Dendritic cell treated with granulocyte-macrophage colony-stimulating factor and Interleukin-4, amounts not matched to agents 40 ng/mL and 50 ng/mL, for 4 days (primary cell): ENCODE measurements around the gene ST6GALNAC5.
"Not testable (repeated sequence)": the region's sequence is repeated elsewhere in the genome, so short reads cannot be mapped to it uniquely, and the experiment has no call there.

Source experiments
- H3K27ac Mint-ChIP-seq: one replicate; pipeline ENCODE4 v1.8.0; 2022; ENCODE audit warnings: mild to moderate bottlenecking, mixed read lengths
- H3K27me3 Mint-ChIP-seq: one replicate; pipeline ENCODE4 v1.8.0; 2022; ENCODE audit warnings: mild to moderate bottlenecking, mixed read lengths
- H3K36me3 Mint-ChIP-seq: one replicate; pipeline ENCODE4 v1.8.0; 2022; ENCODE audit warnings: low read depth, mixed read lengths
- H3K4me1 Mint-ChIP-seq: one replicate; pipeline ENCODE4 v1.8.0; 2022; ENCODE audit warnings: low read depth, mixed read lengths
- H3K4me3 Mint-ChIP-seq: one replicate; pipeline ENCODE4 v1.8.0; 2022; ENCODE audit warnings: mild to moderate bottlenecking, moderate library complexity, mixed read lengths
- H3K9me3 Mint-ChIP-seq: one replicate; pipeline ENCODE4 v1.8.0; 2022; ENCODE audit warnings: mixed read lengths
- intact Hi-C: fragments of 100-400 bp; cut with micrococcal nuclease; formaldehyde crosslinking; loops from one replicate; pipeline ENCODE4 v1.15.0; 2022

Gene ST6GALNAC5

DNA sequence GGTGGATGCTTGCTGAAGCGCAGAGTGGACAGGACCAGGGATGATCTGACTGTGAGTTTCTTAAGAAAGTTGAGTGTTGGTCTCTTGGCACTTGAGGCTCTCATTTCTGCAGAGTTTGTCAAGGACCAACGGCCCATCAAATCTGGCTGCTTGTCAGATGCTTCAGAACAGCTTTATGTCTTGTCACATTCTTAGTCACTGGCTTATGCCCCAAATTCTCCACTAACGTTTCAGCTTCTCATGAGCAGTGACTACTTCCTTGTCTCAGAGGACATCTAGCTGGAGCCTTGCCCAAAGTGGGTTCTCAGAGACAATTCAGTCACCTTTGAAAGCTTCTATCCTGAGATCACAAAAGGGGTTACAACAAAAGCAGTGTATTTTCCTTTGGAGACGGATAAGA, 92.3 kb downstream of the ST6GALNAC5 start:
- intact Hi-C loops, result no loop called here
- Mint-ChIP-seq H3K27me3 (no peaks in the 10 kb centered on the region), H3K36me3 (no peaks in the 10 kb centered on the region), H3K27ac (no peak overlapping the region), H3K4me1 (no peaks in the 10 kb centered on the region), H3K4me3 (no peak overlapping the region), H3K9me3 (no peaks in the 10 kb centered on the region)

DNA sequence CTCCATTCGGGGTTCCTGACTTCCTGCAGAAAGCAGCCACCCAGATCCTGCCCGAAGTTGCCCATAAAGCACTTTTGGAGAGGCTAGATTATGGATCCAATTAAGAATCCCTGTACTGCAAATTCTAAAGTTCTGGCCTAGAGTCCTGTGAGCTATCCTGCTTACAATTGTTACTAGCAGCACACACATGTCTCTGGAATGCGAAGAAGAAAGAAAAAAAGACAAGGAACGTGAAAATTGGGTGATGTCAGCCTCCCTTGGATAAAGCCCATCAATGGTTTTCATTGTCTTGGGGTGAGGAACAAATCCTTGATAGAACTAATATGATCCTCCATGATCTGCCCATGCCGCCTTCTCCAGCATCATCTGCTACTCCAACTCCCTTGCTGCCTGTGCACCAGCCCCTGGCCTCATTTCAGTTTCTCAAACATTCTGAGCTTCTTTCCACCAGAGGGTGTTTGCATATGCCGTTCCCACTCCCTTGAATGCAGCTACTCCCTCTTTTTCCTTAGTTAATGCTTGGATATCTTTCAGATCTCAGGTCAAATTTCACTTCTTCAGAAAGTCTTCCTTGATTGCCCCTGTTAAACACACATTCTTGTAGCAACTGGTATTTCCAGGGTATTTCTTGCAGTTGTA, 94.0 kb downstream of the ST6GALNAC5 start:
- Mint-ChIP-seq H3K27me3 (no peaks in the 10 kb centered on the region), H3K4me3 (no peak overlapping the region), H3K27ac (no peak overlapping the region), H3K4me1 (no peaks in the 10 kb centered on the region), H3K36me3 (no peaks in the 10 kb centered on the region), H3K9me3 (no peaks in the 10 kb centered on the region)
- intact Hi-C loops, result no loop called here

DNA sequence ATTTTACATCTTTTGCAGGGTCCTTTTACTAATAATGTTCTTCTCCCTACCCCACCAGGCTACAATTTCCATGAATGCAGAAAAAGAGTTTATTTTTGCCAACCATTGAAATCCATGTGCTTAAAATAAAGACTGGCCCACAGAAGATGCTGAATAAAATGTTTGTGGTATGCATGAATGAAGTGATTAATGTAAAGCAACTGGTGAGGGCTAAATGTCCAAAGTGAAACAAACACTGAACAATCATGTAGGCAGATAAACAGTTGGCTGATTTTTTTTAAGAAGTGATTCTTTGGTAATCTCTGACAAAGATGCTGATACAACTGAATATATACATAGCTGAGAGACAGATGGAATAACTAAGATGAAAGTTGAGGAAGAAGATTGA, 94.5 kb downstream of the ST6GALNAC5 start:
- intact Hi-C loops, result no loop called here
- Mint-ChIP-seq H3K4me1 (no peaks in the 10 kb centered on the region), H3K9me3 (no peaks in the 10 kb centered on the region), H3K36me3 (no peaks in the 10 kb centered on the region), H3K4me3 (no peak overlapping the region), H3K27me3 (no peaks in the 10 kb centered on the region), H3K27ac (no peak overlapping the region)

DNA sequence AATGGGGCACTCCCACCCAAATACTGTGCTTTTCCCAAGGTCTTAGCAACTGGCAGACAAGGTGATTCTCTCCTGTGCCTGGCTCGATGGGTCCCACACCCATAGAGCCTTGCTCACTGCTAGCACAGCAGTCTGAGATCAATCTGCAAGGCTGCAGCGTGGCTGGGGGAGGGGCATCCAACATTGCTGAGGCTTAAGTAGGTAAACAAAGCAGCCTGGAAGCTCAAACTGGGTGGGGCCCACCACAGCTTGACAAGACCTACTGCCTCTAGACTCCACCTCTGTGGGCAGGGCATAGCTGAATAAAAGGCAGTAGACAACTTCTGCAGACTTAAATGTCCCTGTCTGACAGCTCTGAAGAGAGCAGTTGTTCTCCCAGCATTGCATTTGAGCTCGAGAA, 114.0 kb downstream of the ST6GALNAC5 start:
- H3K27me3 Mint-ChIP-seq, H3K27ac Mint-ChIP-seq, H3K36me3 Mint-ChIP-seq, H3K4me1 Mint-ChIP-seq, H3K4me3 Mint-ChIP-seq, intact Hi-C loops: not testable (repeated sequence)
- H3K9me3 Mint-ChIP-seq, result peaks cover 50% of the 10 kb centered on the region

DNA sequence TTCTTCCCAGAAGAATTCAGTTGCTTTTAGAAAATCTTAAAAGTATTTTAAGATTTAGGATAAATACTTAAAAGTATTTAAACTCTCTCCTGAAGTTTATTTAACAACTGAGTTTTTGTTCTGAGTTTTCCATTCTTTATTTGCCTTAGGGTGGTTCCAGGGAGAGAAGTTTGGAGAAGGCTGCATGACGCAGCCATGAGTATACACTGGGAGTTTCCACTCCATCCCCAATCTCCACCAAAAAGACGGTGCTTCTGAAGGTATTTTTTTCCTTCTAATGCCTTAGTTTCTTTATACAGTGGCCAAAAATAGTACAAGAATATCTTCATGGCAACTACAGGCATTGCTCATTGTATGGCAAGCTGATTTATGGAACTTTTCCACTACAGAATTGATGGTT, 122.7 kb downstream of the ST6GALNAC5 start:
- Mint-ChIP-seq H3K4me1 (no peaks in the 10 kb centered on the region), H3K27ac (no peak overlapping the region), H3K36me3 (no peaks in the 10 kb centered on the region), H3K4me3 (no peak overlapping the region), H3K9me3 (peaks cover 4% of the 10 kb centered on the region), H3K27me3 (no peaks in the 10 kb centered on the region)
- intact Hi-C loops, result no loop called here

DNA sequence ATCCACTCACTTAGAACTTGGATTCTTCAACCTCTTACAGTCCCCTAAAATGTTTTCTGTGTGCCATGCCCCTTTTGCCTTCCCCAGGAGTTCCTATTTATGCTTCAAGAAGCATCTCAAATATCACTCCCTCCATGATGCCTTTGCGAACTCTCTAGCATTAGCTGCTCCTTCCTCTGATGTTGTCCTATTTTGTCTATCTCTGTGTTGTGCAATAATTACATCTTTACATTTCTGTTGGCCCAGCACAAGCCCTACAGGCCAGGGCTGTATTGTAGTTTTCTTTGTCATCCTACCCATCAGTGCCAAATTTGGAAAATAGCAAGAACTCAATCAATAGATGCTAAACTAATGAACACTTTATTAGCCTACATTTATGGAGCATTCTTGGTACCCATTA, 125.8 kb downstream of the ST6GALNAC5 start:
- H3K27me3 Mint-ChIP-seq, result no peaks in the 10 kb centered on the region
- no peaks in the 10 kb centered on the region for H3K36me3 Mint-ChIP-seq
- no peak overlapping the region for H3K4me3 Mint-ChIP-seq
- intact Hi-C loops, result no loop called here
- no peaks in the 10 kb centered on the region for H3K9me3 Mint-ChIP-seq
- no peak overlapping the region for H3K27ac Mint-ChIP-seq
- H3K4me1 Mint-ChIP-seq, result no peaks in the 10 kb centered on the region

DNA sequence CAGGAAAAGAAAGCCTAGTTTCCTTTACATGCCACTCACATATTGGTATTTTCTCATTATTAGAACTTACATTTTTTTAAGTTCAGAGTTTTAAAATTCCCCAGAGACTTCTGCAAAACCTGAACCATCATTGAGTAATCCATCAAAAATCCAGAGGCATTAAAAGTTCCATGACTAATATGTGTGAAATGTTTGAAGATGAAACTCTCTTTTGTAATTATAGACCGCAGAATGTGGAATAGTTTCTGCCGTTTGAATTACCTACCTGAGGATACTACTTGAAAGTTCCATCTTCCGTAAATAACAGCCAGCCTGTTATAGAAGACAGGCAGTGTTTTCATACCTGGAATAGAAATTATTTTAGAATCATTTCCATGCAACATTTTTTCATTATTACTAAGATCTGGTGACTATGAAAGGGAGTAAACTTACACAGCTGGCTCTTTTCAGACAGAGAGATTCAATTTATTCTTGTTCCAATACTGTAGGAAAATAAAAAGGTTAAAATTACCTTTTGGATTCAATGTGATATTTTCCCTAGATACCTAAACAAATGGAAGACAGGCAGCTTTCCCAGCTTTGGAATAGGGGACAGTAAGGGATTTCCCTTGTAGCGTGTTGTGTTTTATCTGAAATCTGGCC, 131.4 kb downstream of the ST6GALNAC5 start:
- peaks cover 7% of the 10 kb centered on the region for H3K9me3 Mint-ChIP-seq
- no peak overlapping the region for H3K27ac Mint-ChIP-seq
- intact Hi-C loops, result no loop called here
- no peak overlapping the region for H3K4me3 Mint-ChIP-seq
- H3K4me1 Mint-ChIP-seq, result no peaks in the 10 kb centered on the region
- H3K36me3 Mint-ChIP-seq, result no peaks in the 10 kb centered on the region
- H3K27me3 Mint-ChIP-seq, result no peaks in the 10 kb centered on the region

DNA sequence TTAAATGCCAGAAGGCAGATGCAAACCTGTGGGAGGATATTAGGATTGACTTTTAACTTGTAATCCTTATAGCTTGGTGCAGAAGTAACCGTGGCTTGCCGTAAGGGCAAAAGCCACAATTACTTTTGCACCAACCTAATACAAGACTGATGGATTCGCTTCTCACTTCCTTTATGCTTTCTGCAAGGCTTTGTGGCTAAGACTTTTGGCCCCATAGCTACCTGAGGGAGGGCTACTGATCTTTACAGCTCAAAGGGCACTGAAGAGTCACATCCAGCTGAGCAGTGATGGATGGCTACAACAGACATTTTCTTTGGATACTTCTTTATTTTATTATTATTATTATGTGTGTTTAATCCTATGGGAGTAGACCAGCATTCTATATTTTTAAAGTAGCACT, 140.4 kb downstream of the ST6GALNAC5 start:
- intact Hi-C loops, result no loop called here
- Mint-ChIP-seq H3K27ac (no peak overlapping the region), H3K9me3 (peaks cover 9% of the 10 kb centered on the region), H3K36me3 (no peaks in the 10 kb centered on the region), H3K27me3 (no peaks in the 10 kb centered on the region), H3K4me1 (no peaks in the 10 kb centered on the region), H3K4me3 (no peak overlapping the region)

DNA sequence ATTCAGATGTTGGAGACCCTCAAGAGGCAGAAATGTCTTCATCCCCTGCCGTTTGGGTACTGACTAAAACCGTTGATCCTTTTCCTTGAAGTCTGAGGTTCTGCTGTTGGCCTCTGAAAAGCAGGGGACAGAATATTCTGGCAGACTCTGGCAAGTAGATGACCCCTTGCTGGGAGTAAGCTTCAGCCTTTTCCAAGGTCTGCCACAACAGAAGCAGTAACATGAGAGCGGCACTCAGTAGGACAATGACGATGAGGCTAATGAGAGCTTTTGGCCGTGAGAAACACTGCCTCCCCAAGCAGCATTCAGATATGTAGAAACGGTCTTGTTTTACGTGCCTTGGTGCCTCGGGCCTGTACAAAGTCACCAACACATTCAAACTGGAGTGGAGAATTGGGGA, 143.7 kb downstream of the ST6GALNAC5 start:
- H3K4me3 Mint-ChIP-seq, result no peak overlapping the region
- H3K9me3 Mint-ChIP-seq, result peaks cover under 1% of the 10 kb centered on the region
- intact Hi-C loops, result no loop called here
- no peaks in the 10 kb centered on the region for H3K4me1 Mint-ChIP-seq
- H3K27ac Mint-ChIP-seq, result no peak overlapping the region
- H3K36me3 Mint-ChIP-seq, result no peaks in the 10 kb centered on the region
- H3K27me3 Mint-ChIP-seq, result no peaks in the 10 kb centered on the region

DNA sequence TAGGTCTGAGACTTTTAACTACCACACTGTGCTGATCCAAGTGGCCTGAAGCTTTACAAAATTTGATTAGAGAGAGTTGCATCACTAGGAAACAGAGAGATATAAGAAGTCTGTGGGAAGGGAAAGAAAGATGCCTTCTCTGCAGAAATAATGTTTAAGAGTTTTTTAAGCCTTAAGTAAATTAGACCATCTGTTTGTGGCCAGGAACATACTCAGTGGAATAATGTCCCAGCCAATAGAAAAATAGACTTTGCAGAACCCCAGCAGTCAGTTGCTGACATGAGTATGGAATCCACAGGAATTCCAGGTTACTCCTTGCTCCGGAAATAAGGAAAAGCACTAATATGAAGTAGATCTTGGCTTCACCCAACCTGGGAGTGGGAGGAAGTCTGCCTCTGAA, 144.8 kb downstream of the ST6GALNAC5 start:
- H3K4me1 Mint-ChIP-seq, result no peaks in the 10 kb centered on the region
- H3K9me3 Mint-ChIP-seq, result no peaks in the 10 kb centered on the region
- H3K27ac Mint-ChIP-seq, result no peak overlapping the region
- H3K4me3 Mint-ChIP-seq, result no peak overlapping the region
- no peaks in the 10 kb centered on the region for H3K27me3 Mint-ChIP-seq
- intact Hi-C loops, result no loop called here
- H3K36me3 Mint-ChIP-seq, result no peaks in the 10 kb centered on the region

DNA sequence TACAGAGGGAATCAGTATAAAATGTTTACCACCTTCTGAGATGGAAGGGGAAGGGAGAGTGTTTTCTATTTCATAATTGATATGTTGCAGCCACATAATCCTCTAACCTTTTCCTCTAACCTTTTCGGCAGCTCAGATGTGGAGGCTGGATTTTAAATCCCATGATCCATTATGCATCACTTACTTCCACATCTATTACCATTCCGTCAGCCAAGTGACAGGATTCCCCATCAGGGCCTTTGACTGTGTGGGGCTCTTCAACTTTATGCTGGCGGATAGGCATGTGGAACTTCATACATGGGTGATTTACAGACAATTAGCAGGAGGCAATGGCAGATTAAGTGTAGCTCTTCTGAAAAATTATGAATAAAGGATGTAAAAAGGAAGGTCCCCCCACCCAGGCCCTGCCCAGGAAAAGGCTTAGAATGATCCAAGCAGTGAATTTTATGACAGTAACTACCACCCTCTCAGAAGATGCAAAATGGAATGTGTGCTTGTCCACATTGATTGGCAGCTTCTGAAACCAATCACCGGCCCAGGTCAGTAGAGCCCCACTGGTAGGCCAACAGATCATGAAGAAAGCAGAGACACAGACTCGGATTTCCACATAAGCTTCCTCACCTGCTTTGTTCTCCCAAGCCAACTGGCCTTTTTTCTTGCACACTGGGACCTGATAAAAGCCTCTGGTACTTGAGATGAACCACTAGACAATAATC, 147.0 kb downstream of the ST6GALNAC5 start:
- H3K36me3 Mint-ChIP-seq, result no peaks in the 10 kb centered on the region
- H3K4me1 Mint-ChIP-seq, result no peaks in the 10 kb centered on the region
- H3K27me3 Mint-ChIP-seq, result no peaks in the 10 kb centered on the region
- H3K4me3 Mint-ChIP-seq, result no peak overlapping the region
- no peaks in the 10 kb centered on the region for H3K9me3 Mint-ChIP-seq
- no peak overlapping the region for H3K27ac Mint-ChIP-seq
- intact Hi-C loops, result no loop called here

DNA sequence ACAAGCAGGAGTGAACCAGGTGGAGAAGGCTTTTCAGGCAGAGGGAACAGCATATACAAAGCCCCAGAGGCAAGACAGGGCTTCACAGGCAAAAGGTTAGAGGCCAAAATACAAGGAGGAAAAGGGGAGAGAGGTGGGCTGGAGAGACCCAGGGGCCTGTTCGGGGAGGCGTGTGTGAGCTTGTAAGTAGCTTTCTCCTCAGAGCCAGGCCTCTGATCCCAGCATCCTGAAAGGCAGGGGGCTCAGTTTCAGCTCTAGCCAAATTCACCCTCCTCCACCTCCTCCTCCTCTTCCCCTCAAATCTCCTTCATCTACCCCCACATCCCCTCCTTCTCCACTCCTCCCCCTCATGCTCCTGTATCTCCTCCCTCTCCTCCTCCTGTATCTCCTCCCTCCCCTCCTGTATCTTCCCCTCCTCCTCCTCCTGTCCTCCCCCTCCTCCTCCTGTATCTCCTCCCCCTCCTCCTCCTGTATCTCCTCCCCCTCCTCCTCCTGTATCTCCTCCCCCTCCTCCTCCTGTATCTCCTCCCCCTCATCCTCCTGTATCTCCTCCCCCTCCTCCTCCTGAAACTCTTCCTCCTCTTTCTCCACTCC, 148.6 kb downstream of the ST6GALNAC5 start:
- H3K4me1 Mint-ChIP-seq, result no peaks in the 10 kb centered on the region
- no peak overlapping the region for H3K4me3 Mint-ChIP-seq
- no peaks in the 10 kb centered on the region for H3K9me3 Mint-ChIP-seq
- intact Hi-C loops, result no loop called here
- no peak overlapping the region for H3K27ac Mint-ChIP-seq
- H3K36me3 Mint-ChIP-seq, result no peaks in the 10 kb centered on the region
- H3K27me3 Mint-ChIP-seq, result no peaks in the 10 kb centered on the region

DNA sequence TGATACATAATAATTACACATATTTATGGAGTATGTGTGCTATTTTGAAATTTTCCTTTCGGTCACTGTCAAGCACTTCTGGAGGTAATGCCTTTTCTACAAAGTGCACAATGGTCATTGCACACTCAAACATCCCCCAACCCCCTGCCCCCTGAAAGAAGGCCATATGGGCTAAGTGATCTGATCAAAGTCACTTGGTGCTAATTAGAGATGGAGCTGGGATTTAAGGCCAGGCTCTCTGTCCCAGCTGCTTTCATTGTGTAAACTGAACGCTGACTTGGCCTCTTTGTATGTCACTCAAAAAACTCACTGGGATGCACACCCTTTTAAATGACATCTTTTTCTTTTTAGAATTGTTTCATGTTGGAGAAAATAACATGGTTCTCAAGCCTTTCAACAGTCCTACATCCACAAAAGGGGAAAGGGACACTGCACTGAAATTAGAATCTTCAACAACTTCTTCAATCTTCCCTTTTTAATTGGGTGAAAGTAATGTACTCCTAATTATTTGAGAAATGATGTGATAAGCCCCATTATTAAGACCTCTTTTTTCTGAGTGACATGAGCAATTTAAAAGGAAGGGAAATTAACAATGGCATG, 149.2 kb downstream of the ST6GALNAC5 start:
- no peaks in the 10 kb centered on the region for H3K9me3 Mint-ChIP-seq
- no peaks in the 10 kb centered on the region for H3K27me3 Mint-ChIP-seq
- no peak overlapping the region for H3K4me3 Mint-ChIP-seq
- no peaks in the 10 kb centered on the region for H3K36me3 Mint-ChIP-seq
- H3K27ac Mint-ChIP-seq, result no peak overlapping the region
- intact Hi-C loops, result no loop called here
- H3K4me1 Mint-ChIP-seq, result no peaks in the 10 kb centered on the region

DNA sequence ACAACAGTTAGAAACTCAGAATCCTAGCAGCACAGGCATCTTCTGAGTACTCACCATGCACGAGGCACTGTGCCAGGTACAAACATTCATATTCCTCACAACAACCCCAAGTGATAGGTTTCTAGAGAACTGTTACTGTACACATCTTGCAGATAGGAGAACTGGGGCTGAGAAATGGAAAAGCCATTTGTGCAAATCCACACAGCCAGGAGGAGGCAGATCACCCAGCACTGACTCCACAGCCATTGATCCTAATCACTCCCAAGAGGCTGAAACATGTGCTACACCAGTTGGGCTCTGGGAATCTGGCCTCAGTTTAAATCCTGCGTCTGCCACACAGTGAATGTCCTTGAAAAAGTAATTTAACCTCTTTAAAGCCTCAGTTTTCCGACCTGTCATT, 151.0 kb downstream of the ST6GALNAC5 start:
- H3K4me3 Mint-ChIP-seq, result no peak overlapping the region
- H3K27me3 Mint-ChIP-seq, result no peaks in the 10 kb centered on the region
- H3K9me3 Mint-ChIP-seq, result no peaks in the 10 kb centered on the region
- no peaks in the 10 kb centered on the region for H3K4me1 Mint-ChIP-seq
- no peak overlapping the region for H3K27ac Mint-ChIP-seq
- no peaks in the 10 kb centered on the region for H3K36me3 Mint-ChIP-seq
- intact Hi-C loops, result no loop called here
